SK-N-SH treated with all-trans-retinoic acid at 6 μM for 48 hours (cell line): Measurements from ENCODE around the gene SCN1B.

Experiments used
- ATAC-seq: fragments of 200-7000 bp; cut with Tn5 transposase; 3 replicates; pipeline ENCODE4 v1.9.1; 2020; ENCODE audit warnings: mild to moderate bottlenecking, moderate library complexity
- CSRNP3 ChIP-seq: fragments of 250-450 bp; sonication (Bioruptor Pico); IDR thresholded peaks from 2 replicates; pipeline ENCODE4 v1.5.1; 2021; ENCODE audit warnings: mild to moderate bottlenecking, moderate library complexity
- ESRRG ChIP-seq: fragments of 250-450 bp; sonication (Bioruptor Pico); IDR thresholded peaks from 2 replicates; pipeline ENCODE4 v1.6.1; 2021; ENCODE audit warnings: mild to moderate bottlenecking
- ISL1 ChIP-seq: fragments of 250-450 bp; sonication (Bioruptor Pico); IDR thresholded peaks from 2 replicates; pipeline ENCODE4 v2.1.2; 2022; ENCODE audit warnings: mild to moderate bottlenecking, moderate library complexity
- OSR1 ChIP-seq: fragments of 250-450 bp; sonication (Bioruptor Pico); IDR thresholded peaks from 2 replicates; pipeline ENCODE4 v1.8.0; 2022; ENCODE audit warnings: moderate library complexity, mild to moderate bottlenecking, inconsistent platforms
- PPARA ChIP-seq: fragments of 250-450 bp; sonication (Bioruptor Pico); IDR thresholded peaks from 2 replicates; pipeline ENCODE4 v1.5.0; 2020; ENCODE audit warnings: mild to moderate bottlenecking, borderline replicate concordance
- RARB ChIP-seq: fragments of 250-450 bp; sonication (Bioruptor Pico); IDR thresholded peaks from 2 replicates; pipeline ENCODE4 v1.8.0; 2021; ENCODE audit warnings: mild to moderate bottlenecking, moderate library complexity
- SNAI2 ChIP-seq: fragments of 250-450 bp; sonication (Bioruptor Pico); IDR thresholded peaks from 2 replicates; pipeline ENCODE4 v1.5.0; 2020; ENCODE audit warnings: mild to moderate bottlenecking, moderate library complexity
- TCF4 ChIP-seq: fragments of 250-450 bp; sonication (Bioruptor Pico); IDR thresholded peaks from 2 replicates; pipeline ENCODE4 v1.8.0; 2021; ENCODE audit warnings: mild to moderate bottlenecking, moderate library complexity, borderline replicate concordance
- TOX ChIP-seq: fragments of 250-450 bp; sonication (Bioruptor Pico); IDR thresholded peaks from 2 replicates; pipeline ENCODE4 v1.8.0; 2021; ENCODE audit warnings: mild to moderate bottlenecking, moderate library complexity, borderline replicate concordance
- TSHZ2 ChIP-seq: fragments of 250-450 bp; sonication (Bioruptor Pico); IDR thresholded peaks from 2 replicates; pipeline ENCODE4 v1.5.0; 2020; ENCODE audit warnings: mild to moderate bottlenecking, moderate library complexity
- ZC3H10 ChIP-seq: fragments of 250-450 bp; sonication (Bioruptor Pico); IDR thresholded peaks from 2 replicates; pipeline ENCODE4 v1.5.1; 2021; ENCODE audit warnings: mild to moderate bottlenecking, moderate library complexity
- ZFP3 ChIP-seq: fragments of 250-450 bp; sonication (Bioruptor Pico); IDR thresholded peaks from 2 replicates; pipeline ENCODE4 v1.5.0; 2020; ENCODE audit warnings: mild to moderate bottlenecking, moderate library complexity
- ZFP30 ChIP-seq: fragments of 450-650 bp; formaldehyde crosslinking; IDR thresholded peaks from 2 replicates; pipeline ENCODE4 v1.5.0; 2022; ENCODE audit warnings: mild to moderate bottlenecking, moderate library complexity
- ZNF565 ChIP-seq: fragments of 450-650 bp; formaldehyde crosslinking; conservative IDR thresholded peaks from 2 replicates; pipeline ENCODE4 v1.5.0; 2020; ENCODE audit warnings: low read depth, mild to moderate bottlenecking, moderate library complexity
- ZNF70 ChIP-seq: fragments of 450-650 bp; formaldehyde crosslinking; IDR thresholded peaks from 2 replicates; pipeline ENCODE4 v1.5.0; 2020; ENCODE audit warnings: mild to moderate bottlenecking, moderate library complexity
- ZNF8 ChIP-seq: fragments of 450-650 bp; formaldehyde crosslinking; IDR thresholded peaks from 2 replicates; pipeline ENCODE4 v1.5.0; 2020; ENCODE audit warnings: mild to moderate bottlenecking, moderate library complexity
- TF ChIP-seq, protein P1 (sequence below): fragments of 250-450 bp; sonication (Bioruptor Pico); IDR thresholded peaks from 2 replicates; pipeline ENCODE4 v1.5.1; 2020; ENCODE audit warnings: low read depth, mild to moderate bottlenecking, moderate library complexity
- TF ChIP-seq, protein P2 (sequence below): fragments of 250-450 bp; sonication (Bioruptor Pico); IDR thresholded peaks from 2 replicates; pipeline ENCODE4 v1.8.0; 2020; ENCODE audit warnings: mild to moderate bottlenecking, moderate library complexity, borderline replicate concordance

Gene SCN1B

DNA sequence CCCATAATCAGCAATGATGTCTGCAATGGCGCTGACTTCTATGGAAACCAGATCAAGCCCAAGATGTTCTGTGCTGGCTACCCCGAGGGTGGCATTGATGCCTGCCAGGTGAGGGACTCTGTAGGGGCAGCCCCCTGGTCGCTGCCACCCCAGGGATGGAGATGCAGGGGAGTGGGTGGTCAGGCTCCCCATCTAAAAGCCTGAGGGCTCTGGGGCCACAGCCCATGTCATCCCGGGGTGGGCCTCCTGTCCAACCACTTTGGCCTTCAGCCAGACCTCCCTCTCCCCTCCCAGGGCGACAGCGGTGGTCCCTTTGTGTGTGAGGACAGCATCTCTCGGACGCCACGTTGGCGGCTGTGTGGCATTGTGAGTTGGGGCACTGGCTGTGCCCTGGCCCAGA is 35.3 kb downstream of the SCN1B start:
- TF ChIP-seq ZFP30 (CRISPR knock-in tag) (no peak), ZNF565 (CRISPR knock-in tag) (no peak), ISL1 (CRISPR knock-in tag) (no peak)
- no peak for ATAC-seq

- no peak for ATAC-seq
- no peak for TF ChIP-seq ZFP3
- TF ChIP-seq ZNF8 (CRISPR knock-in tag) = no peak
- no peak for TF ChIP-seq TOX (CRISPR knock-in tag)
- no peak for TF ChIP-seq ZFP30 (CRISPR knock-in tag)
- no peak for TF ChIP-seq OSR1 (CRISPR knock-in tag)
- no peak for TF ChIP-seq TSHZ2
- no peak for TF ChIP-seq PPARA (CRISPR knock-in tag)
- TF ChIP-seq ZNF565 (CRISPR knock-in tag) = no peak
Observed at GRCh38 chr19:35066121-35066520, 35.9 kb downstream of the SCN1B start.

DNA sequence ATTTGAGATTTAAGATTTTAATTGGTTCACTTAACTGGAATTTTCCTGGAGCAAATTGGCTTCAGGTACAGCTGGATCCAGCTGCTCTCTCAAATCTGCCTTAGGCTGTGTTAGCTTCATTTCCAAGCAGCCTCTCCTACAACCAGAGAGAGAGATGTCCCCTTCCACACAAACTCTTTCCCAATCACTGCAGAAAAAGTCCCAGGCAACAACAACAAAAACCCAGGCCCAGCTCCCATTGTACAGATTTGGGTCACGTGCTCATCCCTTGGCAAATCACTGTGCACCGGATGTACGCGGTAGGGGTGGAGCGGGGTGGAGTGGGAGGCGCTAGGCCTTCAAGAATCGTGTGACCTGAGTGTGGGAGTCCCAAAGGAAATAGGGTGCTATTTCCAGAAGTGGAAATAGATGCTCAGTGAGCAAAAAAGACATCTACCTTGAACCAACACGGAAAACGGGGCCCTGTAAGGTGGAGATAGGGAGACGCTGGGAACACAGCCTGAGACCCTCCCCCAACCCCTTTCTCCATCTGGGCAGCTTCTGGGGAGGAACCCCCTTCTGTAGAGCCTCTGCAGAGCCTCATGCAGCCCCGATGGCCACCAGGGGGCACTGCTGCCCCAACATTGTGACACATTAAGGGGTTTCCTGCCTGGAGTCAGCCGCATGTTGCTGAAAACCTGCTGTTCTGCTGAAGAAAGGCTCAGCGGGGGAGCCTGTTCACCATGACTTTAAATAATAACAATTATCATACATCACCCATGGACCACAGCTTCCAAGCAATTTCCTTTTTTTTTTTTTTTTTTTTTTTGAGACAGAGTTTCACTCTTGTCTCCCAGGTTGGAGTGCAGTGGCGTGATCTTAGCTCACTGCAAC is 36.7 kb downstream of the SCN1B start:
- peak; percentile 95 for ATAC-seq
- TF ChIP-seq SNAI2 (CRISPR knock-in tag) (no peak), CSRNP3 (CRISPR knock-in tag) (no peak), TCF4 (CRISPR knock-in tag) (no peak), ZC3H10 (CRISPR knock-in tag) (no peak), ZFP30 (CRISPR knock-in tag) (no peak), PPARA (CRISPR knock-in tag) (no peak), ESRRG (CRISPR knock-in tag) (no peak), OSR1 (CRISPR knock-in tag) (no peak), ZNF70 (no peak)
- TF ChIP-seq, protein P1, sequence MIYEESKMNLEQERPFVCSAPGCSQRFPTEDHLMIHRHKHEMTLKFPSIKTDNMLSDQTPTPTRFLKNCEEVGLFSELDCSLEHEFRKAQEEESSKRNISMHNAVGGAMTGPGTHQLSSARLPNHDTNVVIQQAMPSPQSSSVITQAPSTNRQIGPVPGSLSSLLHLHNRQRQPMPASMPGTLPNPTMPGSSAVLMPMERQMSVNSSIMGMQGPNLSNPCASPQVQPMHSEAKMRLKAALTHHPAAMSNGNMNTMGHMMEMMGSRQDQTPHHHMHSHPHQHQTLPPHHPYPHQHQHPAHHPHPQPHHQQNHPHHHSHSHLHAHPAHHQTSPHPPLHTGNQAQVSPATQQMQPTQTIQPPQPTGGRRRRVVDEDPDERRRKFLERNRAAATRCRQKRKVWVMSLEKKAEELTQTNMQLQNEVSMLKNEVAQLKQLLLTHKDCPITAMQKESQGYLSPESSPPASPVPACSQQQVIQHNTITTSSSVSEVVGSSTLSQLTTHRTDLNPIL (CRISPR knock-in tag) = no peak
- TF ChIP-seq, protein P2, sequence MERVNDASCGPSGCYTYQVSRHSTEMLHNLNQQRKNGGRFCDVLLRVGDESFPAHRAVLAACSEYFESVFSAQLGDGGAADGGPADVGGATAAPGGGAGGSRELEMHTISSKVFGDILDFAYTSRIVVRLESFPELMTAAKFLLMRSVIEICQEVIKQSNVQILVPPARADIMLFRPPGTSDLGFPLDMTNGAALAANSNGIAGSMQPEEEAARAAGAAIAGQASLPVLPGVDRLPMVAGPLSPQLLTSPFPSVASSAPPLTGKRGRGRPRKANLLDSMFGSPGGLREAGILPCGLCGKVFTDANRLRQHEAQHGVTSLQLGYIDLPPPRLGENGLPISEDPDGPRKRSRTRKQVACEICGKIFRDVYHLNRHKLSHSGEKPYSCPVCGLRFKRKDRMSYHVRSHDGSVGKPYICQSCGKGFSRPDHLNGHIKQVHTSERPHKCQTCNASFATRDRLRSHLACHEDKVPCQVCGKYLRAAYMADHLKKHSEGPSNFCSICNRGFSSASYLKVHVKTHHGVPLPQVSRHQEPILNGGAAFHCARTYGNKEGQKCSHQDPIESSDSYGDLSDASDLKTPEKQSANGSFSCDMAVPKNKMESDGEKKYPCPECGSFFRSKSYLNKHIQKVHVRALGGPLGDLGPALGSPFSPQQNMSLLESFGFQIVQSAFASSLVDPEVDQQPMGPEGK (CRISPR knock-in tag) = no peak

DNA sequence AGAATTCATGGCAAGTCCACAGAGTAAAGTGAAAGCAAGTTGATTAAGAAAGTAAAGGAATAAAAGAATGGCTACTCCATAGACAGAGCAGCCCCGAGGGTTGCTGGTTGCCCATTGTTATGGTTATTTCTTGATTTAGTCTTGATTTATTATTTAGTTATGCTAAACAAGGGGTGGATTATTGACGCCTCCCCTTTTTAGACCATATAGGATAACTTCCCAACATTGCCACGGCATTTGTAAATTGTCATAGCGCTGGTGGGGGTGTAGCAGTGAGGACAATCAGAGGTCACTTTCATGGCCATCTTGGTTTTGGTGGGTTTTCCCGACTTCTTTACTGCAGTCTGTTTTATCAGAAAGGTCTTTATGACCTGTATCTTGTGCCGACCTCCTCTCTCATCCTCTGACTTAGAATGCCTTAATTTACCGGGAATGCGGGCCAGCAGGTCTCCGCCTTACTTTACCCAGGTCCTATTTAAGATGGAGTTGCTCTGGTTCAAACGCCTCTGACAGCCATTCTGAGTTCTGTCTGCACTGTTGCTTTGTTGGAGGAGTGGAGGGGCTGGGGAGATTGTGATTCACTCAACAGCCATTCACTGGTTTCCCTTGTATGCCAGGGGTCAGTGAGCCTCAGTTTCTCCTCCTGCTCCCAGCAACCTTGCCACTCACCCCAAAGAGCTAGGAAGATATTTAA is 38.8 kb downstream of the SCN1B start:
- TF ChIP-seq ZNF565 (CRISPR knock-in tag) = no peak
- TF ChIP-seq RARB (CRISPR knock-in tag) = no peak
- no peak for TF ChIP-seq ESRRG (CRISPR knock-in tag)
- ATAC-seq = no peak
